Right lobe of liver (tissue), 4 donors: ENCODE results near the gene ABCC3.

Experiments used
- CTCF ChIP-seq, 4 donors: fragments of 200-600 bp in 3 of 4; fragments of 450-650 bp in 1 of 4; IDR thresholded peaks; one replicate each; pipeline versions ENCODE4 v1.5.1 to v1.8.0; 2016 to 2022; ENCODE audit warnings: antibody characterized with exemption in 4 of 4, mild to moderate bottlenecking in 2 of 4
- POLR2A ChIP-seq: fragments of 450-650 bp; IDR thresholded peaks from one replicate; pipeline ENCODE4 v1.6.1; 2017; ENCODE audit warnings: antibody characterized with exemption, mild to moderate bottlenecking
- donor health status: DM: no; HTN: no; CAD: no.
- donor health status: DM: no; HTN: no; CAD: no.
- donor health status: DM: no; HTN: yes; CAD: no.

- TF ChIP-seq CTCF (IDR thresholded peaks at IDR 0.05) = no peak
- no peak for TF ChIP-seq POLR2A
Measured at GRCh38 chr17:50603340-50603739, 31.3 kb upstream of the ABCC3 start.
